ENCODE results near the gene ANXA6.

ANXA6 gene

DNA sequence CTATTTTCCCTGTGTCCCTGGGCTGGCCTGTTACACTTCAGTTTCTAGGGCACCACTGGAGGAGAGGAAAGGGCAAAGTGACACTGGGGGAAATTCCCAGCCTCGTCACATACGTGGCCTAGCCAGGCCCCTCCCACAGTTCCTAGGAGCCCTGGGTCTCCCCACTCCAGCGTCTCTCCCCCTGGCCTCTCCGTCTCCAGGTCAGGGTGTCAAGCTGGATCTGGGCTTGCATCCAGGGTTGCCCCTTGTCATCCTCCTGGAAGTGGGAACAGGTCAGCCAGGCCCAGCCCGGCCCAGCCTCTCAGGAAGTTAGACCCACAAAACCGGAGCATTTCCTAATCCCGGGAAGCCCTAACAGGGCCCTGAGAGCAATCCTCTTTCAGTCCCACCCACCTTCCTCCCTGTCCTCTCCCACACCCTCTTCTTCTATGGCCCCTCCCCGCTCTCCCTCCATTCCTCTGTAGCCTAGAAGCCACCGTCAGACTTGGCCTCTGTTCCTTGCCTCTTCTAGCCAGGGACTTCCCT is 72.0 kb downstream of the ANXA6 start:
- CTCF ChIA-PET = interaction anchor here (0.5 to 2.3 kb wide), 3 partner anchors 30 to 554 kb away, joined by 3 to 6 read pairs (median 5); no protein-coding TSS in a partner anchor
- POLR2A ChIA-PET = no interaction called here
- Histone ChIP-seq H3K27ac (ENCODE audit: extremely low read depth, low read depth, low read length) (no peak overlapping the region), H3K4me3 (ENCODE audit: low read depth, low read length) (no peak overlapping the region), H3K4me1 (ENCODE audit: control insufficient read depth, insufficient read depth, low read length) (peaks cover 6% of the 10 kb centered on the region; the same call in 1 of the 2 replicates), H3K36me3 (ENCODE audit: control insufficient read depth in 2 of 2, insufficient read depth in 1 of 2, low read length in 2 of 2) (no peaks in the 10 kb centered on the region), H3K9me3 (ENCODE audit: control insufficient read depth, insufficient read depth, low read depth, low read length) (no peaks in the 10 kb centered on the region)
- TF ChIP-seq SP2 (tag by site-specific recombination; IDR thresholded peaks at IDR 0.05) (peak; percentile 44), AEBP2 (tag by site-specific recombination; IDR thresholded peaks at IDR 0.05; ENCODE audit: borderline replicate concordance) (no peak), EGR2 (tag by site-specific recombination; IDR thresholded peaks at IDR 0.05; ENCODE audit: low read depth) (0 out of 2 replicates have a peak, but pooled peaks have one; percentile 6), ZNF624 (tag by site-specific recombination; IDR thresholded peaks at IDR 0.05) (no peak), ZNF473 (tag by site-specific recombination; IDR thresholded peaks at IDR 0.05) (no peak), ZFHX2 (tag by site-specific recombination; conservative IDR thresholded peaks at IDR 0.05) (0 out of 2 replicates have a peak, but pooled peaks have one; percentile 25), ZFP41 (tag by site-specific recombination; IDR thresholded peaks at IDR 0.05; ENCODE audit: borderline replicate concordance) (no peak), ZNF544 (tag by site-specific recombination; IDR thresholded peaks at IDR 0.05) (no peak)

- Histone ChIP-seq H3K36me3 (ENCODE audit: control insufficient read depth in 2 of 2, insufficient read depth in 1 of 2, low read length in 2 of 2) (no peaks in the 10 kb centered on the region), H3K4me3 (ENCODE audit: low read depth, low read length) (no peak overlapping the region), H3K4me1 (ENCODE audit: control insufficient read depth, insufficient read depth, low read length) (peaks cover 6% of the 10 kb centered on the region; the same call in 1 of the 2 replicates), H3K9me3 (ENCODE audit: control insufficient read depth, insufficient read depth, low read depth, low read length) (no peaks in the 10 kb centered on the region), H3K27ac (ENCODE audit: extremely low read depth, low read depth, low read length) (no peak overlapping the region)
- CTCF ChIA-PET = interaction anchor here (0.5 to 1.2 kb wide), 3 partner anchors 30 to 626 kb away, joined by 3 read pairs; no protein-coding TSS in a partner anchor
- POLR2A ChIA-PET = no interaction called here
- no peak for TF ChIP-seq ZSCAN23 (tag by site-specific recombination; IDR thresholded peaks at IDR 0.05)
- no peak for TF ChIP-seq GLIS1 (tag by site-specific recombination; IDR thresholded peaks at IDR 0.05)
Observed at GRCh38 chr5:151084363-151084762, 73.2 kb downstream of the ANXA6 start.

GRCh38 chr5:151083081-151083676 is 74.4 kb downstream of the ANXA6 start:
- no peaks in the 10 kb centered on the region for H3K9me3 ChIP-seq (ENCODE audit: control insufficient read depth, insufficient read depth, low read depth, low read length)
- no peak overlapping the region for H3K4me3 ChIP-seq (ENCODE audit: low read depth, low read length)
- H3K36me3 ChIP-seq (ENCODE audit: control insufficient read depth in 2 of 2, insufficient read depth in 1 of 2, low read length in 2 of 2) = peaks cover 0 to 6% of the 10 kb centered on the region in 2 experiments; a peak in 1 of 3 replicates
- H3K27ac ChIP-seq (ENCODE audit: extremely low read depth, low read depth, low read length) = no peak overlapping the region
- H3K4me1 ChIP-seq (ENCODE audit: control insufficient read depth, insufficient read depth, low read length) = peaks cover 6% of the 10 kb centered on the region; the same call in 1 of the 2 replicates
- POLR2A ChIA-PET = no interaction called here
- CTCF ChIA-PET = interaction anchor here (0.5 to 3.6 kb wide), 8 partner anchors 9 to 1230 kb away, joined by 3 to 22 read pairs (median 3); no protein-coding TSS in a partner anchor
- TF ChIP-seq, protein P1, sequence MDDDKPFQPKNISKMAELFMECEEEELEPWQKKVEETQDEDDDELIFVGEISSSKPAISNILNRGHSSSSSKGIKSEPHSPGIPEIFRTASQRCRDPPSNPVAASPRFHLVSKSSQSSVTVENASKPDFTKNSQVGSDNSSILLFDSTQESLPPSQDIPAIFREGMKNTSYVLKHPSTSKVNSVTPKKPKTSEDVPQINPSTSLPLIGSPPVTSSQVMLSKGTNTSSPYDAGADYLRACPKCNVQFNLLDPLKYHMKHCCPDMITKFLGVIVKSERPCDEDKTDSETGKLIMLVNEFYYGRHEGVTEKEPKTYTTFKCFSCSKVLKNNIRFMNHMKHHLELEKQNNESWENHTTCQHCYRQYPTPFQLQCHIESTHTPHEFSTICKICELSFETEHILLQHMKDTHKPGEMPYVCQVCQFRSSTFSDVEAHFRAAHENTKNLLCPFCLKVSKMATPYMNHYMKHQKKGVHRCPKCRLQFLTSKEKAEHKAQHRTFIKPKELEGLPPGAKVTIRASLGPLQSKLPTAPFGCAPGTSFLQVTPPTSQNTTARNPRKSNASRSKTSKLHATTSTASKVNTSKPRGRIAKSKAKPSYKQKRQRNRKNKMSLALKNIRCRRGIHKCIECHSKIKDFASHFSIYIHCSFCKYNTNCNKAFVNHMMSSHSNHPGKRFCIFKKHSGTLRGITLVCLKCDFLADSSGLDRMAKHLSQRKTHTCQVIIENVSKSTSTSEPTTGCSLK (tag by site-specific recombination; IDR thresholded peaks at IDR 0.05) = no peak
- no peak for TF ChIP-seq PRDM2 (tag by site-specific recombination; IDR thresholded peaks at IDR 0.05; ENCODE audit: borderline replicate concordance)
- TF ChIP-seq ZNF785 (tag by site-specific recombination; IDR thresholded peaks at IDR 0.05) = no peak
- TF ChIP-seq GFI1B (tag by site-specific recombination; IDR thresholded peaks at IDR 0.05) = no peak
- TF ChIP-seq ZNF16 (tag by site-specific recombination; IDR thresholded peaks at IDR 0.05; ENCODE audit: low read depth) = no peak
- no peak for TF ChIP-seq ZNF596 (tag by site-specific recombination; IDR thresholded peaks at IDR 0.05)
- TF ChIP-seq ZNF248 (tag by site-specific recombination; IDR thresholded peaks at IDR 0.05) = no peak
- no peak for TF ChIP-seq ZNF629 (tag by site-specific recombination; IDR thresholded peaks at IDR 0.05)
- no peak for TF ChIP-seq ZNF530 (tag by site-specific recombination; IDR thresholded peaks at IDR 0.05; ENCODE audit: low read depth)
- TF ChIP-seq ZBTB48 (tag by site-specific recombination; IDR thresholded peaks at IDR 0.05) = no peak

Data from HEK293 (cell line).